ENCODE results near the gene NCAM1.

The NCAM1 gene

GRCh38 chr11:112962579-112963367 is 1.6 kb downstream of the NCAM1 start:
- Histone ChIP-seq H3K9ac (ENCODE audit: low read length) (no peak overlapping the region), H3K27ac (ENCODE audit: low read length) (no peak overlapping the region), H3K4me3 (ENCODE audit: low read length) (no peak overlapping the region), H3K36me3 (replicated peaks; ENCODE audit: low read depth, low read length) (no peaks in the 10 kb centered on the region), H2AFZ (ENCODE audit: low read depth, low read length) (no peak overlapping the region), H3K27me3 (ENCODE audit: low read depth, low read length) (no peaks in the 10 kb centered on the region), H3K79me2 (ENCODE audit: low read length) (no peaks in the 10 kb centered on the region), H4K20me1 (ENCODE audit: insufficient read depth, low read length) (no peaks in the 10 kb centered on the region), H3K9me3 (ENCODE audit: insufficient read depth, low read length) (no peaks in the 10 kb centered on the region), H3K4me2 (ENCODE audit: low read length) (no peak overlapping the region), H3K4me1 (ENCODE audit: low read length) (no peaks in the 10 kb centered on the region)
- TF ChIP-seq, protein P1, sequence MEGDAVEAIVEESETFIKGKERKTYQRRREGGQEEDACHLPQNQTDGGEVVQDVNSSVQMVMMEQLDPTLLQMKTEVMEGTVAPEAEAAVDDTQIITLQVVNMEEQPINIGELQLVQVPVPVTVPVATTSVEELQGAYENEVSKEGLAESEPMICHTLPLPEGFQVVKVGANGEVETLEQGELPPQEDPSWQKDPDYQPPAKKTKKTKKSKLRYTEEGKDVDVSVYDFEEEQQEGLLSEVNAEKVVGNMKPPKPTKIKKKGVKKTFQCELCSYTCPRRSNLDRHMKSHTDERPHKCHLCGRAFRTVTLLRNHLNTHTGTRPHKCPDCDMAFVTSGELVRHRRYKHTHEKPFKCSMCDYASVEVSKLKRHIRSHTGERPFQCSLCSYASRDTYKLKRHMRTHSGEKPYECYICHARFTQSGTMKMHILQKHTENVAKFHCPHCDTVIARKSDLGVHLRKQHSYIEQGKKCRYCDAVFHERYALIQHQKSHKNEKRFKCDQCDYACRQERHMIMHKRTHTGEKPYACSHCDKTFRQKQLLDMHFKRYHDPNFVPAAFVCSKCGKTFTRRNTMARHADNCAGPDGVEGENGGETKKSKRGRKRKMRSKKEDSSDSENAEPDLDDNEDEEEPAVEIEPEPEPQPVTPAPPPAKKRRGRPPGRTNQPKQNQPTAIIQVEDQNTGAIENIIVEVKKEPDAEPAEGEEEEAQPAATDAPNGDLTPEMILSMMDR (IDR thresholded peaks at IDR 0.05; ENCODE audit: low read depth, low read length), result no peak
- no peak for TF ChIP-seq EZH2phosphoT487 (IDR thresholded peaks at IDR 0.05; ENCODE audit: low read depth)

- no peak overlapping the region for H3K27ac ChIP-seq (ENCODE audit: low read length)
- no peaks in the 10 kb centered on the region for H3K79me2 ChIP-seq (ENCODE audit: low read length)
- no peaks in the 10 kb centered on the region for H3K9me3 ChIP-seq (ENCODE audit: insufficient read depth, low read length)
- TF ChIP-seq EZH2phosphoT487 (IDR thresholded peaks at IDR 0.05; ENCODE audit: low read depth), result no peak
- TF ChIP-seq, protein P1 (IDR thresholded peaks at IDR 0.05; ENCODE audit: low read depth, low read length), result no peak
- H3K4me3 ChIP-seq (ENCODE audit: low read length), result no peak overlapping the region
- H3K4me1 ChIP-seq (ENCODE audit: low read length), result no peaks in the 10 kb centered on the region
- H3K36me3 ChIP-seq (replicated peaks; ENCODE audit: low read depth, low read length), result no peaks in the 10 kb centered on the region
- H2AFZ ChIP-seq (ENCODE audit: low read depth, low read length), result no peak overlapping the region
- H3K27me3 ChIP-seq (ENCODE audit: low read depth, low read length), result no peaks in the 10 kb centered on the region
- no peak overlapping the region for H3K9ac ChIP-seq (ENCODE audit: low read length)
- no peaks in the 10 kb centered on the region for H4K20me1 ChIP-seq (ENCODE audit: insufficient read depth, low read length)
- no peak overlapping the region for H3K4me2 ChIP-seq (ENCODE audit: low read length)
Measured at GRCh38 chr11:112963368-112963955, 2.2 kb downstream of the NCAM1 start.

DNA sequence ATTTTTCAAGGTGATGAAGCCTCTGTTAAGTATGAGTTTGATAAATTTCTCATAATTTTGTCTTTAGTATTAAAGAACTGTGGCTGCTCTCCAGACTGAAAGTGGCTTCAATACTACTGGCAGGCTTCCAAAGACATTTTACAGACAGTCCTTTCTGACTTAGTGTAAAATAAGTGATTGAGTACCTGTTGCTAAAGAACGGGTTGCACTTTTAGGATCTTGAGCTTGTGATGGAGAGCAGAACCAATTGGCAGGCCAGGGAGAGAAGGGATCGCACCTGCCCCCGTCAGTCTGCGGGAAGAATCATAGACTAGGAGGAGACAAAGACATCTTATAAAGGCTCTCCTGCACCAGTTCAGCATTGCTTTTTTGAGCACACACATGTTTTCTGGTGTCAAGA is 4.4 kb downstream of the NCAM1 start:
- Histone ChIP-seq H3K9me3 (ENCODE audit: insufficient read depth, low read length) (no peaks in the 10 kb centered on the region), H3K27me3 (ENCODE audit: low read depth, low read length) (no peaks in the 10 kb centered on the region), H3K27ac (ENCODE audit: low read length) (no peak overlapping the region), H3K4me3 (ENCODE audit: low read length) (no peak overlapping the region), H4K20me1 (ENCODE audit: insufficient read depth, low read length) (no peaks in the 10 kb centered on the region), H3K9ac (ENCODE audit: low read length) (no peak overlapping the region), H2AFZ (ENCODE audit: low read depth, low read length) (no peak overlapping the region), H3K79me2 (ENCODE audit: low read length) (no peaks in the 10 kb centered on the region), H3K36me3 (replicated peaks; ENCODE audit: low read depth, low read length) (no peaks in the 10 kb centered on the region), H3K4me2 (ENCODE audit: low read length) (no peak overlapping the region), H3K4me1 (ENCODE audit: low read length) (no peaks in the 10 kb centered on the region)
- no peak for TF ChIP-seq EZH2phosphoT487 (IDR thresholded peaks at IDR 0.05; ENCODE audit: low read depth)
- TF ChIP-seq, protein P1 (IDR thresholded peaks at IDR 0.05; ENCODE audit: low read depth, low read length), result no peak

DNA sequence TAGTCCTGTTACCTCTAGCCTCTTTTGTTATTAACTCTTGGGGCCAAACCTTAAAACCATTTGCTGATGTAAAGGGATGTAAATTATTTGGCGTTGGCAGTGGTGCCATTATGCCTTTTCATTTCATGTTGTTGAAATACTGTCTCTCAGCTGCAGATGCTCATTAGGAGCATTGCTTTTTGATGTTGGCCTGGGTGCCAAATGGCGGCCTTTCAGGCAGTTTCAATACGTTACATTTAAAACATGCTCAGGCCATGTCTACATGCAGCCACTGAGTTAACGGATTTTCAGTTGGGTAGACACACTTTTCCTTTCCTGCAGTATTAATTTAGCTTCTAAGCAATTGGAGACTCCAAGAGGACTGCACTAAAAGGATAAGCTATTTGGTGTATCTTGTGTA is 5.3 kb downstream of the NCAM1 start:
- H3K4me2 ChIP-seq (ENCODE audit: low read length), result no peak overlapping the region
- no peak overlapping the region for H3K9ac ChIP-seq (ENCODE audit: low read length)
- no peaks in the 10 kb centered on the region for H3K36me3 ChIP-seq (replicated peaks; ENCODE audit: low read depth, low read length)
- H3K27me3 ChIP-seq (ENCODE audit: low read depth, low read length), result no peaks in the 10 kb centered on the region
- no peaks in the 10 kb centered on the region for H3K4me1 ChIP-seq (ENCODE audit: low read length)
- H3K79me2 ChIP-seq (ENCODE audit: low read length), result no peaks in the 10 kb centered on the region
- H4K20me1 ChIP-seq (ENCODE audit: insufficient read depth, low read length), result no peaks in the 10 kb centered on the region
- no peak for TF ChIP-seq EZH2phosphoT487 (IDR thresholded peaks at IDR 0.05; ENCODE audit: low read depth)
- TF ChIP-seq, protein P1 (IDR thresholded peaks at IDR 0.05; ENCODE audit: low read depth, low read length), result no peak
- H3K4me3 ChIP-seq (ENCODE audit: low read length), result no peak overlapping the region
- H3K9me3 ChIP-seq (ENCODE audit: insufficient read depth, low read length), result no peaks in the 10 kb centered on the region
- no peak overlapping the region for H2AFZ ChIP-seq (ENCODE audit: low read depth, low read length)
- H3K27ac ChIP-seq (ENCODE audit: low read length), result no peak overlapping the region
